Trophoblast cell (in vitro differentiated cells and primary cell): ENCODE measurements around the gene AKNA.

Source experiments
- DNase-seq, 2 donors: peaks; one replicate each; pipeline ENCODE4 v3.0.0-alpha.2; 2016
- H2AFZ ChIP-seq: 2 replicates; pipeline ENCODE4 v1.6.1; 2013; ENCODE audit warnings: low read length, moderate library complexity, mild to moderate bottlenecking; ENCODE audit not compliant: insufficient read depth, poor library complexity
- H2AK5ac ChIP-seq: 2 replicates; pipeline ENCODE4 v1.6.1; 2013; ENCODE audit warnings: mild to moderate bottlenecking, low read length
- H2BK120ac ChIP-seq: 2 replicates; pipeline ENCODE4 v1.6.1; 2013; ENCODE audit warnings: low read length, mild to moderate bottlenecking, moderate library complexity; ENCODE audit not compliant: insufficient read depth, poor library complexity
- H2BK12ac ChIP-seq: 2 replicates; pipeline ENCODE4 v1.6.1; 2013; ENCODE audit warnings: mild to moderate bottlenecking, low read length, moderate library complexity
- H2BK5ac ChIP-seq: 2 replicates; pipeline ENCODE4 v1.6.1; 2013; ENCODE audit warnings: low read length, low read depth, moderate library complexity, mild to moderate bottlenecking; ENCODE audit not compliant: poor library complexity
- H3K14ac ChIP-seq: 2 replicates; pipeline ENCODE4 v1.6.1; 2013; ENCODE audit warnings: mild to moderate bottlenecking, low read length
- H3K18ac ChIP-seq: 2 replicates; pipeline ENCODE4 v1.6.1; 2013; ENCODE audit warnings: mild to moderate bottlenecking, low read length
- H3K23ac ChIP-seq: 2 replicates; pipeline ENCODE4 v1.6.1; 2013; ENCODE audit warnings: low read length
- H3K27ac ChIP-seq: 2 replicates; pipeline ENCODE4 v1.5.1; 2013; ENCODE audit warnings: low read depth, mild to moderate bottlenecking, inconsistent platforms, low read length, moderate library complexity
- H3K27me3 ChIP-seq: 2 replicates; pipeline ENCODE4 v1.6.1; 2013; ENCODE audit warnings: inconsistent platforms, mild to moderate bottlenecking, low read length, moderate library complexity; ENCODE audit not compliant: insufficient read depth
- H3K36me3 ChIP-seq, 2 experiments: 1 replicate in 1 of 2; 2 replicates in 1 of 2; pipeline ENCODE4 v1.6.1; 2013; ENCODE audit warnings: low read length in 2 of 2, mild to moderate bottlenecking in 2 of 2, moderate library complexity in 1 of 2; ENCODE audit not compliant: insufficient read depth in 2 of 2, control insufficient read depth in 1 of 2
- H3K4ac ChIP-seq: 2 replicates; pipeline ENCODE4 v1.6.1; 2013; ENCODE audit warnings: low read depth, mild to moderate bottlenecking, low read length, moderate library complexity
- H3K4me1 ChIP-seq, 2 experiments: 1 replicate in 1 of 2; 2 replicates in 1 of 2; pipeline ENCODE4 v1.6.1; 2013; ENCODE audit warnings: low read length in 2 of 2, mild to moderate bottlenecking in 2 of 2, moderate library complexity in 1 of 2; ENCODE audit not compliant: insufficient read depth in 2 of 2, control insufficient read depth in 1 of 2
- H3K4me2 ChIP-seq: 2 replicates; pipeline ENCODE4 v1.6.1; 2013; ENCODE audit warnings: inconsistent platforms, mild to moderate bottlenecking, low read length, moderate library complexity
- H3K4me3 ChIP-seq: 2 replicates; pipeline ENCODE4 v1.5.1; 2013; ENCODE audit warnings: mild to moderate bottlenecking, low read depth, low read length, inconsistent platforms
- H3K79me1 ChIP-seq: one replicate; pipeline ENCODE4 v1.6.1; 2013; ENCODE audit warnings: low read length
- H3K79me2 ChIP-seq: 2 replicates; pipeline ENCODE4 v1.6.1; 2013; ENCODE audit warnings: low read length, mild to moderate bottlenecking; ENCODE audit not compliant: control insufficient read depth, insufficient read depth, poor library complexity
- H3K9ac ChIP-seq: 2 replicates; pipeline ENCODE4 v1.6.1; 2013; ENCODE audit warnings: mild to moderate bottlenecking, low read length
- H3K9me3 ChIP-seq: 2 replicates; pipeline ENCODE4 v1.6.1; 2013; ENCODE audit warnings: low read depth, mild to moderate bottlenecking, control low read depth, inconsistent platforms, low read length; ENCODE audit not compliant: insufficient read depth
- H4K12ac ChIP-seq: 2 replicates; pipeline ENCODE4 v1.6.1; 2013; ENCODE audit warnings: low read depth, mild to moderate bottlenecking, low read length, moderate library complexity
- H4K8ac ChIP-seq: 2 replicates; pipeline ENCODE4 v1.6.1; 2013; ENCODE audit warnings: low read depth, mild to moderate bottlenecking, low read length, moderate library complexity
- H4K91ac ChIP-seq: one replicate; pipeline ENCODE4 v1.6.1; 2013; ENCODE audit warnings: low read depth, mild to moderate bottlenecking, low read length, moderate library complexity
- WGBS: extraction: QIAGEN DNeasy Blood & Tissue Kit; methylation state at CpG from one replicate; pipeline ENCODE4 v1.1.7; 2013; ENCODE audit warnings: missing lambda C conversion rate; ENCODE audit not compliant: insufficient read length, insufficient coverage; ENCODE audit errors: extremely low coverage; 5-methylcytosine and 5-hydroxymethylcytosine counted together

Gene AKNA

DNA sequence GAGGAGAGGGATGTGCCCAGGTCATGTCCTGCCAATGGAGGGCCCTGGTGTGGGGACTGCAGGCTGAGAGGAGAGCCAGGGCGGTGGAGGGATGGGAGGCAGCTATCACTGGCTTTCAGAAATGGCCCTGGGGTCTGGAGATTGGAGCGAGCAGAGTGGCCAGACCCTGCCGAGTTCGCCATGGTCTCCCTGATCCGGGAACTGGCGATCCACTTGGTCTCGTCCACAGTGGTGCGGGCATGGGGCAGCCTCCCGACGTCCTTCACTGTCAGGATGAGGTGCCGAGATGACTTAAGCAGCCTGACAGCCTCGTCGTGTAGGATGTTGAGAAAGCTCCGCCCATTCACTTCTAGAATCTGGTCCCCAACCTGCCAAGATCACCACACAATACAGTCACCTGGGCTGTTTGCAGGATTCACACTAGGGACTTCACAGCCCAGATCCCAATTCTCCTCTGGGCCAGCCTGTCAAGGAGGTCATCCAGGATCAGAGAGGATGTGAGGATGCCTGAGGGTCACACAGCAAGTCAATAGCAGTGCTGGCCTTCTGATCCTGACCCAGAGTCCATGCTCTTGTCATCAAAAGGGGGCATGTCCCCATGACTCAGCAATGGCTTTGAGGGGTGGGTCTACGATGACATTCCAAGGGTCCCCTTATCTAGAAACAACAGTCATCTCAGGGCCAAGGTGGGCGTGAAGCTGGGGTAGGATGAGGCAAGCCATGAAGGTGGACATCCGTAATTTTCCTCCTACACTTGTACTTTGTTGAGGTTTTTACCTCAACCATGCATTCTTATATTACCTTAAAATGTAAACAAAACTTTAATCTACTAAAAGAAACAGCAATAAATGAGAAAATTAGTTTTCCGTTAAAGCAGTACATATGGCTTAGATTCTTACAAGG is 38.5 kb upstream of the AKNA start:
- Histone ChIP-seq H2AFZ (no peak overlapping the region), H3K23ac (no peak overlapping the region), H3K36me3 (no peaks in the 10 kb centered on the region), H3K4me1 (peaks cover 0 to 4% of the 10 kb centered on the region in 2 experiments), H3K14ac (no peak overlapping the region), H4K8ac (no peak overlapping the region), H2AK5ac (no peak overlapping the region), H4K91ac (no peak overlapping the region), H3K4ac (no peak overlapping the region), H3K79me2 (no peaks in the 10 kb centered on the region), H3K18ac (no peak overlapping the region), H3K79me1 (no peaks in the 10 kb centered on the region), H3K4me3 (no peak overlapping the region), H2BK5ac (no peak overlapping the region), H2BK120ac (no peak overlapping the region), H2BK12ac (no peak overlapping the region), H3K27ac (no peak overlapping the region), H3K27me3 (no peaks in the 10 kb centered on the region), H3K4me2 (no peak overlapping the region), H3K9ac (no peak overlapping the region), H4K12ac (no peak overlapping the region), H3K9me3 (no peaks in the 10 kb centered on the region)
- WGBS = no CpG with 5 or more reads among the region's 18 CpGs
- no peak for DNase-seq

DNA sequence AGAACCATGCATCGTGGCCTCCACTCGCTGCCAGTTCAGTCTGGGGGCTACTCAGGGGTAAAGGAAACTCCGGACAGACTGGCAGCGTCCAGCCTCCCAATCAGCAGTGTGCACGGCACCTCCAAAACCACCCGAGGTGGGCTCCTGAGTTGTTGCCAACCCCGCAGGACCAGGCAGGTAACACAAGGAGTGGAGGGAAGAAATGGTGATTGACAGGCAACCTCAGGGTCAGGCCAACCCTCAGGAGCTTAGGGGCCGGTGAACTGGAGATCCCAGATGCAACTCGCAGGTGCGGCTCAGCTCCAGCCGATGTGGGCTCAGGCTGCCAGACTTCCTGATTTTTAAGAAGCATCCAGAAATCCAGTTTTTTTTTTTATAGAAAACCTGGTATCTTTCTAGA is 37.3 kb upstream of the AKNA start:
- Histone ChIP-seq H3K79me1 (no peaks in the 10 kb centered on the region), H4K12ac (no peak overlapping the region), H3K9me3 (no peaks in the 10 kb centered on the region), H2BK12ac (no peak overlapping the region), H3K79me2 (no peaks in the 10 kb centered on the region), H3K14ac (no peak overlapping the region), H3K27ac (no peak overlapping the region), H3K4me1 (peaks cover 0 to 5% of the 10 kb centered on the region in 2 experiments), H3K27me3 (no peaks in the 10 kb centered on the region), H3K4me3 (no peak overlapping the region), H2AK5ac (no peak overlapping the region), H3K18ac (no peak overlapping the region), H4K91ac (no peak overlapping the region), H3K9ac (no peak overlapping the region), H3K4ac (no peak overlapping the region), H2AFZ (no peak overlapping the region), H4K8ac (no peak overlapping the region), H3K36me3 (no peaks in the 10 kb centered on the region), H3K23ac (no peak overlapping the region), H2BK120ac (no peak overlapping the region), H2BK5ac (no peak overlapping the region), H3K4me2 (no peak overlapping the region)
- no CpG with 5 or more reads among the region's 11 CpGs for WGBS
- no peak for DNase-seq

DNA sequence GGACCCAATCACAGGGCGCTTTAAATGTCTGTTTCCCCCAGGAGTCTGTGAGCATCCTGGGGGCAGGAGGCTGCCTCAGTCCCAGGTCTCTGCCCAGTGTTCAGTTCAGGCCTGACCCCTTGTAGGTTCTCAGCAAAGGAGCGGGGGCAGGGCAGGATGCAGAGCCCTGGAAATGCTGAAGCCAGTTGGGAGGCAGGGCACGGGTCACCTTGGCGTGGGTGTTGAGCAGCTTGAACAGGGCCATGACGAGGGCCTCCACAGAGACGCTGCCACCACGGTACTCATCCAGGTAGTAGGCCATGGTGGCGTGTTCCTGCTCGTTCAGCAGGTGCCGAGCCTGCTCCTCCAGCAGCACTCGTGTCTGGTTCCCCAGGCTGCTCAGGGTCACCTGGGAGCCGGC is 36.3 kb upstream of the AKNA start:
- Histone ChIP-seq H3K14ac (no peak overlapping the region), H4K12ac (no peak overlapping the region), H4K91ac (no peak overlapping the region), H3K9me3 (no peaks in the 10 kb centered on the region), H3K9ac (no peak overlapping the region), H2BK5ac (no peak overlapping the region), H3K36me3 (no peaks in the 10 kb centered on the region), H3K4me3 (peak overlapping the region; percentile 14), H4K8ac (no peak overlapping the region), H3K27me3 (no peaks in the 10 kb centered on the region), H3K27ac (no peak overlapping the region), H3K18ac (no peak overlapping the region), H2AFZ (no peak overlapping the region), H3K23ac (no peak overlapping the region), H3K79me2 (no peaks in the 10 kb centered on the region), H2BK12ac (no peak overlapping the region), H2AK5ac (no peak overlapping the region), H3K4me1 (peaks cover 0 to 5% of the 10 kb centered on the region in 2 experiments), H3K4me2 (no peak overlapping the region), H2BK120ac (no peak overlapping the region), H3K4ac (no peak overlapping the region), H3K79me1 (no peaks in the 10 kb centered on the region)
- DNase-seq = no peak
- no CpG with 5 or more reads among the region's 12 CpGs for WGBS

DNA sequence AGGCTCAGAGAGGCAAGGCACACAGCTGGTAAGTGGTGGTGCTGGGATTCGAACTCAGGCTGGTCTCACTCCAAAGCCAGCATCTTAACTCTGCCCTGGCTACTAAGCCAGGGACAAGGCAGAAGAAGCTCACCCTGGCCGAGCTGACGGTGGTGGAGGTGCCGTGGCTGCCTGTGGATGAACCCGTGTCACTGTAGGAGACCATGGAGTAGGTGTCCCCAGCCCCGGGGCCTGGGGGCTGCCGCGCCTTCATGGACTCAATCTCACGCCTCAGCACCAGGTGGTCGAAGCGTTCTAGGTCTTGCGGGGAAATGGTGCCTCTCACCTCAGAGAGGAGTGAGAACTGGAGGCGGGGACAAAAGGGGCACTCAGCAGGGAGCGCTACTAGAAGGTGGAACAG is 35.4 kb upstream of the AKNA start:
- no peaks in the 10 kb centered on the region for H3K79me1 ChIP-seq
- H3K79me2 ChIP-seq = no peaks in the 10 kb centered on the region
- peaks cover 0 to 5% of the 10 kb centered on the region in 2 experiments for H3K4me1 ChIP-seq
- no peak overlapping the region for H3K14ac ChIP-seq
- no peak overlapping the region for H3K4me3 ChIP-seq
- H2BK5ac ChIP-seq = no peak overlapping the region
- H2BK120ac ChIP-seq = no peak overlapping the region
- no peak overlapping the region for H2AK5ac ChIP-seq
- H4K12ac ChIP-seq = no peak overlapping the region
- no peak overlapping the region for H4K8ac ChIP-seq
- H3K23ac ChIP-seq = no peak overlapping the region
- H3K4ac ChIP-seq = no peak overlapping the region
- H4K91ac ChIP-seq = no peak overlapping the region
- H3K4me2 ChIP-seq = no peak overlapping the region
- no peak overlapping the region for H3K18ac ChIP-seq
- H3K27me3 ChIP-seq = no peaks in the 10 kb centered on the region
- H3K9ac ChIP-seq = no peak overlapping the region
- H2AFZ ChIP-seq = no peak overlapping the region
- no CpG with 5 or more reads among the region's 14 CpGs for WGBS
- H2BK12ac ChIP-seq = no peak overlapping the region
- no peaks in the 10 kb centered on the region for H3K9me3 ChIP-seq
- no peaks in the 10 kb centered on the region for H3K36me3 ChIP-seq
- DNase-seq = no peak
- no peak overlapping the region for H3K27ac ChIP-seq
